Duodenal mucosa (tissue), 2 donors: ENCODE data around the gene CKS2.

Experiments
- H3K27ac ChIP-seq: one replicate; pipeline ENCODE4 v1.7.0; 2013; ENCODE audit warnings: low read depth, low read length
- H3K27me3 ChIP-seq, 2 donors: one replicate each; pipeline ENCODE4 v1.7.0; 2013; ENCODE audit warnings: low read length in 2 of 2, control low read depth in 1 of 2; ENCODE audit not compliant: insufficient read depth in 2 of 2, control insufficient read depth in 1 of 2
- H3K36me3 ChIP-seq, 2 donors: one replicate each; pipeline ENCODE4 v1.7.0; 2013; ENCODE audit warnings: low read length in 2 of 2, control low read depth in 1 of 2; ENCODE audit not compliant: insufficient read depth in 2 of 2, control insufficient read depth in 1 of 2
- H3K4me1 ChIP-seq, 2 donors: one replicate each; pipeline ENCODE4 v1.7.0; 2013; ENCODE audit warnings: low read length in 2 of 2, control low read depth in 1 of 2; ENCODE audit not compliant: insufficient read depth in 2 of 2, control insufficient read depth in 1 of 2
- H3K4me3 ChIP-seq, 2 donors: one replicate each; pipeline ENCODE4 v1.7.0; 2013; ENCODE audit warnings: low read length in 2 of 2, low read depth in 1 of 2
- H3K9ac ChIP-seq, 2 donors: one replicate each; pipeline ENCODE4 v1.7.0; 2013; ENCODE audit warnings: low read length in 2 of 2, low read depth in 1 of 2
- H3K9me3 ChIP-seq, 2 donors: one replicate each; pipeline ENCODE4 v1.7.0; 2013; ENCODE audit warnings: low read length in 2 of 2, control low read depth in 1 of 2; ENCODE audit not compliant: control insufficient read depth in 1 of 2

The CKS2 gene

GRCh38 chr9:89362647-89363310, 51.8 kb downstream of the CKS2 start:
- H3K27me3 ChIP-seq, result no peaks in the 10 kb centered on the region

GRCh38 chr9:89363311-89363670, 52.3 kb downstream of the CKS2 start:
- Histone ChIP-seq H3K36me3 (peaks cover 31 to 40% of the 10 kb centered on the region in 2 donors), H3K4me3 (no peak overlapping the region), H3K9me3 (no peaks in the 10 kb centered on the region), H3K4me1 (peaks cover 0 to 4% of the 10 kb centered on the region in 2 donors), H3K27me3 (no peaks in the 10 kb centered on the region), H3K9ac (no peak overlapping the region), H3K27ac (no peak overlapping the region)

More at GRCh38 chr9:89362647-89363310, 51.8 kb downstream of the CKS2 start:
- Histone ChIP-seq H3K4me1 (peaks cover 0 to 4% of the 10 kb centered on the region in 2 donors), H3K9ac (no peak overlapping the region), H3K9me3 (no peaks in the 10 kb centered on the region), H3K4me3 (no peak overlapping the region), H3K36me3 (peaks cover 36 to 45% of the 10 kb centered on the region in 2 donors), H3K27ac (no peak overlapping the region)

GRCh38 chr9:89363921-89364665, 53.1 kb downstream of the CKS2 start:
- Histone ChIP-seq H3K4me3 (no peak overlapping the region), H3K36me3 (peaks cover 24 to 32% of the 10 kb centered on the region in 2 donors), H3K9me3 (no peaks in the 10 kb centered on the region), H3K4me1 (peaks cover 0 to 4% of the 10 kb centered on the region in 2 donors), H3K27me3 (no peaks in the 10 kb centered on the region), H3K9ac (no peak overlapping the region), H3K27ac (no peak overlapping the region)

- Histone ChIP-seq H3K4me1 (peaks cover 0 to 2% of the 10 kb centered on the region in 2 donors), H3K9ac (no peak overlapping the region), H3K27ac (no peak overlapping the region), H3K36me3 (peaks cover 20 to 29% of the 10 kb centered on the region in 2 donors), H3K4me3 (no peak overlapping the region), H3K9me3 (no peaks in the 10 kb centered on the region), H3K27me3 (no peaks in the 10 kb centered on the region)
Observed at GRCh38 chr9:89364666-89365531, 53.9 kb downstream of the CKS2 start.

DNA sequence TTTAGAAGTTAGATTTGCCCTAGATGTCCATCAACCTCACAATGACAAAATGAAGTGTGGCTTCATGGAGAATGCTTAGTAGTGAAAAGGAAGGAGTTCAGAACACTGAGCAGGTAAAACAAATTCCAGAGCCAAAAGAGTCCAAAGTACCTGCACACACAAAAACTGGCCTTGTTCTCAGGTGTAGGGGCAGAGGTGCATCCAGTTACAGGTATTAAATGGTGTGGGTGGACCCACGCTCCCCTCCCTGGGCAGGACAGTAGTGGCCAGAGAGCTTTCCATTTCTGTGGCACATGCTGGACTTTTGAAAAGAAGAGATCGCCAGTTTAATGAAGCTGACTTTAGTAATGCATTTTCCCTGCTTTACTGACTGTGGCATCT, 54.5 kb downstream of the CKS2 start:
- no peak overlapping the region for H3K4me3 ChIP-seq
- no peaks in the 10 kb centered on the region for H3K9me3 ChIP-seq
- H3K9ac ChIP-seq, result no peak overlapping the region
- no peaks in the 10 kb centered on the region for H3K27me3 ChIP-seq
- no peaks in the 10 kb centered on the region for H3K4me1 ChIP-seq
- no peak overlapping the region for H3K27ac ChIP-seq
- H3K36me3 ChIP-seq, result peaks cover 14 to 27% of the 10 kb centered on the region in 2 donors
